ENCODE measurements around the gene MRPS23. TPM values are rescaled to one million over a fixed set of nuclear protein-coding genes. Genes with fewer than 3 reads are reported as not detected.

MRPS23 gene
- total and polyA plus RNA-seq, 2 of the 4 experiments (the other 2 are of a cell fraction) = 23.5 to 37.3 TPM

GRCh38 chr17:57861790-57862693 is 12.2 kb upstream of the MRPS23 start:
- Histone ChIP-seq H4K5ac (ENCODE audit: low read depth, low read length) (peak overlapping the region; percentile 42), H2BK120ac (ENCODE audit: low read depth, low read length) (peak overlapping the region; percentile 51), H4K91ac (ENCODE audit: insufficient read depth, low read depth, low read length) (peak overlapping the region; percentile 79), H3K4me2 (ENCODE audit: low read depth, low read length) (peak overlapping the region; percentile 63), H3K56ac (ENCODE audit: extremely low read depth, insufficient read depth, low read length) (no peak overlapping the region), H2AK5ac (ENCODE audit: low read depth, low read length) (peak overlapping the region; percentile 93), H3K27me3 (ENCODE audit: control insufficient read depth, insufficient read depth, low read length) (no peaks in the 10 kb centered on the region), H2BK15ac (ENCODE audit: low read depth, low read length) (peak overlapping the region; percentile 29; the same call in 1 of the 3 replicates), H3K4me3 (ENCODE audit: insufficient read depth, low read depth, low read length) (peak overlapping the region; percentile 28), H2AFZ (replicated peaks; ENCODE audit: low read length, poor library complexity) (peak overlapping the region; percentile 87), H3K18ac (ENCODE audit: low read depth, low read length) (peak overlapping the region; percentile 55; the same call in 1 of the 2 replicates), H2AK9ac (replicated peaks; ENCODE audit: low read depth, low read length, poor library complexity) (peak overlapping the region; percentile 85), H3K36me3 (ENCODE audit: control insufficient read depth, insufficient read depth, low read length) (peaks cover 13% of the 10 kb centered on the region), H3K79me1 (ENCODE audit: low read depth in 1 of 2, low read length in 2 of 2) (peaks cover 1 to 9% of the 10 kb centered on the region in 2 experiments; a peak in 2 of 4 replicates), H3K4ac (ENCODE audit: low read depth, low read length) (peak overlapping the region; percentile 69), H3K14ac (replicated peaks; ENCODE audit: low read depth, low read length) (peak overlapping the region; percentile 70), H2BK20ac (ENCODE audit: low read depth, low read length) (no peak overlapping the region; the same call in 1 of the 2 replicates), H4K8ac (ENCODE audit: low read depth in 2 of 2, low read length in 2 of 2) (peak overlapping the region; percentile 23 to 84; a peak in 3 of 4 replicates), H3K27ac (ENCODE audit: insufficient read depth, low read length) (peak overlapping the region; percentile 75), H3K23ac (ENCODE audit: low read depth, low read length) (peak overlapping the region; percentile 69), H3K9me1 (ENCODE audit: insufficient read depth, low read length) (peaks cover 2% of the 10 kb centered on the region), H3K4me1 (ENCODE audit: control insufficient read depth, insufficient read depth, low read length) (peaks cover 18% of the 10 kb centered on the region), H4K20me1 (ENCODE audit: insufficient read depth, low read length) (no peaks in the 10 kb centered on the region), H3K9ac (ENCODE audit: low read depth, low read length) (peak overlapping the region; percentile 63), H3K9me3 (ENCODE audit: control insufficient read depth, insufficient read depth, low read length) (no peaks in the 10 kb centered on the region), H2BK5ac (ENCODE audit: low read depth, low read length, poor library complexity, severe bottlenecking) (peak overlapping the region; percentile 35)
- ChIA-PET POLR2A (ENCODE audit: unreplicated experiment) (interaction anchor here (1.3 kb wide), 1 partner anchor 13 kb away, joined by 5 read pairs; no protein-coding TSS in a partner anchor), CTCF (interaction anchor here (0.9 to 1.4 kb wide), 2 partner anchors 31 to 137 kb away, joined by 6 read pairs; no protein-coding TSS in a partner anchor)
- in situ Hi-C loops (cut with MboI; ENCODE audit: low sequenced_read_pairs) (loop anchor here (25.0 kb wide), 1 partner anchor 475 kb away; the partner anchor contains the start of gene TSPOAP1), dilution Hi-C loops (cut with HindIII; ENCODE audit: low sequenced_read_pairs, unreplicated experiment) (loop anchor here (25.0 kb wide), 1 partner anchor 125 kb away; the partner anchor contains the start of gene VEZF1), intact Hi-C loops (cut with micrococcal nuclease) (loop anchor here (1.0 kb wide), 1 partner anchor 13 kb away; no protein-coding TSS in a partner anchor)
- BruUV-seq (replicated peaks) = no TSS peak
- WGBS, 2 experiments (ENCODE audit: extremely low coverage in 2 of 2, insufficient read length in 1 of 2) = 17% methylated on average over 28 of the region's 58 CpGs; no CpG with 5 or more reads in 1 of the 2 experiments
- DNase-seq (no peak), ATAC-seq (ENCODE audit: low read depth) (peak; percentile 64)
- no peak for TF ChIP-seq RCOR1 (IDR thresholded peaks at IDR 0.05; ENCODE audit: insufficient replicate concordance, low read length)
- TF ChIP-seq MXI1 (IDR thresholded peaks at IDR 0.05; ENCODE audit: borderline replicate concordance, low read depth, low read length) = peak; percentile 29; the same call in 1 of the 2 replicates
- TF ChIP-seq MAZ (IDR thresholded peaks at IDR 0.05; ENCODE audit: borderline replicate concordance, low read depth, low read length) = peak; percentile 41; the same call in 1 of the 2 replicates

Measured in IMR-90 (cell line).